Stimulated activated CD4-positive, alpha-beta T cell treated with anti-CD3 and anti-CD28 coated beads, Interleukin-4, amount 100 ng/mL, for 4 hours (primary cell): Measurements from ENCODE around the gene PER1.

Experiments used
- DNase-seq, 2 experiments: peaks; one replicate each; pipeline ENCODE4 v3.0.0-alpha.2; 2020

Gene PER1

GRCh38 chr17:8164815-8165131 lies 12.6 kb upstream of the PER1 start:
- DNase-seq, result no peak

- peak; percentile 60 to 62 for DNase-seq
Measured at GRCh38 chr17:8163978-8164814, 12.0 kb upstream of the PER1 start.

GRCh38 chr17:8162997-8163977 lies 11.1 kb upstream of the PER1 start:
- no peak for DNase-seq

GRCh38 chr17:8162233-8162996 lies 10.2 kb upstream of the PER1 start, which contains the start of gene VAMP2:
TSS of gene VAMP2 (minus strand) at chr17:8162948. CDS start at chr17:8162879, 69 bp downstream.
- peak; percentile 75 to 82 for DNase-seq

- DNase-seq, result no peak
Measured at GRCh38 chr17:8161289-8162232, 9.4 kb upstream of the PER1 start.

- DNase-seq, result no peak
Measured at GRCh38 chr17:8160741-8161221, 8.6 kb upstream of the PER1 start.

GRCh38 chr17:8160224-8160577 lies 8.0 kb upstream of the PER1 start:
- DNase-seq, result no peak

- no peak for DNase-seq
Measured at GRCh38 chr17:8159459-8160223, 7.4 kb upstream of the PER1 start.

GRCh38 chr17:8159032-8159400 lies 6.8 kb upstream of the PER1 start:
- no peak for DNase-seq

GRCh38 chr17:8158267-8159031 lies 6.2 kb upstream of the PER1 start:
- peak; percentile 77 to 78 for DNase-seq

GRCh38 chr17:8156246-8156992 lies 4.2 kb upstream of the PER1 start:
- peak; percentile 99 to 100 for DNase-seq

- DNase-seq, result no peak
Measured at GRCh38 chr17:8155996-8156245, 3.7 kb upstream of the PER1 start.

GRCh38 chr17:8155231-8155995 lies 3.2 kb upstream of the PER1 start:
- no peak for DNase-seq

- no peak for DNase-seq
Measured at GRCh38 chr17:8154608-8155155, 2.5 kb upstream of the PER1 start.

GRCh38 chr17:8153957-8154607 lies 1.9 kb upstream of the PER1 start:
- DNase-seq, result peak; percentile 81 to 84

GRCh38 chr17:8153525-8153956 lies 1.3 kb upstream of the PER1 start:
- DNase-seq, result peak; percentile 50 to 82

- DNase-seq, result no peak
Measured at GRCh38 chr17:8153031-8153451, 837 bp upstream of the PER1 start.

- peak in 1 of 2 experiments; percentile 13 for DNase-seq
Measured at GRCh38 chr17:8151641-8152111, 528 bp downstream of the PER1 start.
